HG02981 (cell line): ENCODE results near the gene SPTLC1.
A peak's percentile ranks its signal among the peaks of the same experiment; 100 is the strongest.
"Not testable (repeated sequence)": the region's sequence is repeated elsewhere in the genome, so short reads cannot be mapped to it uniquely, and the experiment has no call there.

ENCODE experiments used
- ATAC-seq: cut with Tn5 transposase; IDR thresholded peaks from one replicate; pipeline ENCODE4 v1.9.1; 2021; ENCODE audit warnings: mild to moderate bottlenecking, moderate library complexity; ENCODE audit not compliant: unreplicated experiment

Gene SPTLC1

DNA sequence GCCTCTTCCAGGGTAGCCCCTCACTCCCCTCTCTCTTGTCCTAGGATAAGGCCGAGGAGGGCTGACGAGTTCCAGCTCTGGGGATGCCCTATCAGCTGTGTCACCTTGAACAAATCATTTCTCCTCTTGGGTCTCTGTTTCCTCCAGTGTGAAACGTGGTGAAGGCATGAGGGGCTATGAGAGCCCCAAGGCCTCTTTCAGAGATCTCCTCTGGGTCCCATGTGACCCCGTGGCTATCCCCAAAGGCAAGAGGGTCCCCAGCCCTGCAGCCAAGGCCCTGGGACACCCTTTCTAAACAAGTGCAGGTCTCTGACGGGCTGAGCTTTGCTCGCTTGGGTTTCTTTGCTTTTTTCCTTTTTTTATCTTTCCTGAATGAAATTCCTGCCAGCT is 25.5 kb upstream of the SPTLC1 start:
- ATAC-seq = no peak

DNA sequence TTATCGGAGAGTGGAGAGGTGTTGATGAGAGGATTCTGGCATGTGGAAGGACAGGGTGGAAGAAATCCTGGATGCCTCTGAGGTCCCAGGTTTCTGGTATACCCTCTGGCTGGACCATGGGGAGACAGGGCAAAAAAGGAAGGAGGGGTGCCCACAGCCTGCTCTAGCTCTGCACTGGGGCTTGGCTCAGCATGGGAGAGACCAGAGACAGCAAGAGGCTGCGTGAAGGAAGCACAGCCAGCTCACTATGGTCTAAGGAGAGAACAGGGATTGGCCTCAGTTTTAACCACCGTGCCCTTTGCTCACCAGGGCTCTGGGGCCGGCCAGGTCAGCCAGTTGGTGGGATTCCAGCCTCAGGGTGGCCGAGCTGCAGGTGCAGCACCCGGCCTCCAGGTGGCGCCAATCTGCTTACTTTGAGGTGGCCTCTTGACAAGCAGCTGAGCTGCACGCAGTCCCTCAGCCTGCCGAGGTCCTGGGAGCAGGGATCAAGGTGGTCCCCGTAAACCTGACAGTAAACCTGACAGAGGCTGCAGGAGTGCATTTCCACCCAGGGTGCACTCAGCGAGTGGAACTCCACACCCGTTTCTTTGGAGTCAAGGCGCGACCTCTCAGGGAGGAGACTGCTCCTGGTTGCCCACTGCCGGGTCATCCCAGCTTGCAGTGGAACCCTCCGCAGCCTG is 25.0 kb upstream of the SPTLC1 start:
- ATAC-seq = no peak

DNA sequence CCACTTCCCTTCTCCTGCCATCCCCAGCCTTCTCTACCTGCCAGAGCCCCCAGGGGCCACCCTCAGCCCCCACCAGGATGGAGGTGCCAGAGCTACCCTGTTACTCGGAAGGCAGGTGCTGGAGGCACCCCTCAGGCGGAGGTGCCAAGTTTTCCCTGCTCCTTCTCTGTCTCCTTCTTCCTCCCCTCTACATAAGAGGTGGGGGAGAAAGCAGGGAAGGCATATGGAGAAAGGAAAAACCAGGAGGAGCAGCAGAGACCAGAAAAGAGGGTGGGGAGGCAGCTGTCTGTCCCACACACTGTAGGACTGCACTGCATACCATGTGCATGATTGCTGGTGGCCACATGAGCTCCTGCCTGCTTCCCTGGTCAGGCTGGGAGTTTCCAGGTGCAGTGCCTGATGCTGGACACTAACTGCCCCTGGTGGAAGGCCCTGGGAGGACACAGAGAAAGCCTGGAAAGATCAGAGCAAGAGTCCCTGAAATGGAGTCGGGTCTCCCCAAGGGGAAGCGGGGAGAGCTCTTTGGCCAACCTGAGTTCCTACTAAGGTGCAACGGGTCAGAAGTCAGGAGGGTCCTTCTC is 23.8 kb upstream of the SPTLC1 start:
- not testable (repeated sequence) for ATAC-seq

DNA sequence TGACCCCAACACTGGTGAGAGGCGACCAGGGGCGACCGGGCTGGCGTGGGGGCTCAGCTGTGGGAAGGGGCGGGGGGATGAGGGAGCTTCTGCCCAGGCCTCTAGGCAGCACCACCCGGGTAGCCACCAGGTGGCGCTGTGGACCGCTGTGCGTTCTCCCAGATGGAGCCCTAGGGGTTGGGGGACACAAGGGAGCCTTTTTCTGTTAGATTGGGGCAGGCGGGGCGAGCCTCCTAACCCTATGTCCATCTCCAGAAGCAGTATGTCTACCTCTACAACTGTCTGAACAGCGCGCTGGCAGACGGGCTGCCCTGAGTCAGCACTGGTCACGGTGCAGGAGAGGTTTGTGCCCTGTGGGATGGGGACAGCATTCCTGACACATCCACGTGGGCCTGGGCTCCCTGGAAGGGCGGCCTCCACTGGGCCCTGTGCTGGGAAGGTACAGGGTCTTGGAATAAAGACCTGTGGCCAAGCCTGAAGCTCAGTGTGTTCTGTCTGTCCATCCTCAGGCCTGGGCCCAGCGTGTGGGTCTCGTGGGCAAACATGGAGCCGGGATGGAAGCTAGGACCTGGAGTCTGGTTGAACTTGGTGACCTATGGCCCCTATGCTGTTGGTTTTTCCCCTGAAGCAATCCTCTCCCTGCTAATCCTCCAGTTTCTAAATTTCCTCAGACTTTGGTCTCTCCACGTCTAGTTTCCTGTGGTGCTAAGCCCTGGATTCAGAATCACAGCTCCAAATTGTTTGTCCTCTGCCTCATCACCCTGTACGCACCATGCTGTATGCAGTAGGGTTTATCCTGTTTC is 23.1 kb upstream of the SPTLC1 start:
- no peak for ATAC-seq

- no peak for ATAC-seq
Measured at GRCh38 chr9:92136184-92136858, 21.1 kb upstream of the SPTLC1 start.

- no peak for ATAC-seq
Measured at GRCh38 chr9:92135576-92135975, 20.4 kb upstream of the SPTLC1 start.

GRCh38 chr9:92133949-92134604 is 18.9 kb upstream of the SPTLC1 start:
- ATAC-seq = peak; percentile 63

- not testable (repeated sequence) for ATAC-seq
Measured at GRCh38 chr9:92132913-92133312, 17.7 kb upstream of the SPTLC1 start.

GRCh38 chr9:92132501-92132900 is 17.3 kb upstream of the SPTLC1 start:
- ATAC-seq = no peak

- no peak for ATAC-seq
Measured at GRCh38 chr9:92122800-92123199, 7.6 kb upstream of the SPTLC1 start.

DNA sequence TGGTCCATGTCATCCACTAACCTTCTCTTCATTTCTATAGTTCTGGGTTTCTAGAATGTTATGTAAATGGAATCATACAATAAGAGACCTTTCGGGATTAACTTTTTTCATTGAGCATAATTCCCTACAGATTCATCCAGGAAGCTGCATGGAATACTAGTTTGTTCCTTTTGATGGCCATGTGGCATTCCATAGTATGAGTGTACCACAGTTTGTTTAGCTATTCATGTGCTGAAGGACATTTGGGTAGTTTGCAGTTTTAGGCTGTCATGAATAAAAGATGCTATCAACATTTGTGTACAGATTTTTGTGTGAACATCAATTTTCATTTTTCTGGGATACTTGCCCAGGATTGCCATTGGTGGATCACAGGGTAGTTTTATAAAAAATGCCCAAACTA is 6.8 kb upstream of the SPTLC1 start:
- ATAC-seq = no peak

DNA sequence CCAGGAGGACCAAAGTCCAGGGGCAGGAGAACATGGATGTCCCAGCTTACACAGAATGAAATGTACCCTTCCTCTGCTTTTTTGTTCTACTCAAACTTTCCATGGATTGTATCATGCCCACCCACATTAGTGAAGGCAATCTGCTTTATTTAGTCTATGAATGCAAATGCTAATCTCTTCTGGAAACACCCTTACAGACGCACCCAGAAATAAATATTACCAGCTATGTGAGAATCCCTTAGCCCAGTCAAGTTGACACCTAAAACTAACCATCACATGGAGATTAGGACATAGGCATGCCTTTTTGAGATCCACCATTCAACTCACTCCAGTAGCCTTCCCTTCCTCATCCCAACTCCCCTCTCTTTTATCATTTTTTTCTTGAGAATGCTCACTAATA is 6.1 kb upstream of the SPTLC1 start:
- ATAC-seq = no peak

DNA sequence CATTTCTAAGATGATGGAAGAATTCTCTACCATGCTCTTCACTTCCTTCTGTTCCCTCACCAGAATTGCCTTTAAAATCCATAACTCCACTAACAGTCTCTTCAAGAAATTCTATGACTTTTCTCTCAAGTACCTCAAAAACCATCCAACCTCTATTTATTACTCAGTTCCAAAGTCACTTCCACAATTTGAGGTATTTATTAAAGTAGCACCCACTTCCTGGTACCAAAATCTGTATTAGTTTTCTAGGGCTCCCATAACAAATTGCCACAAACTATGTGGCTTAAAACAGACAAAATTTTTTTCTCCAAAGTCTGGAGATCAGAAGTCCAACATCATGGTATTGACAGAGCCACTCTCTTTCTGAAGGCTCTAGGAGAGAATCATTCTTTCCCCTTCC is 4.9 kb upstream of the SPTLC1 start:
- no peak for ATAC-seq

- no peak for ATAC-seq
Measured at GRCh38 chr9:92119586-92119985, 4.4 kb upstream of the SPTLC1 start.

DNA sequence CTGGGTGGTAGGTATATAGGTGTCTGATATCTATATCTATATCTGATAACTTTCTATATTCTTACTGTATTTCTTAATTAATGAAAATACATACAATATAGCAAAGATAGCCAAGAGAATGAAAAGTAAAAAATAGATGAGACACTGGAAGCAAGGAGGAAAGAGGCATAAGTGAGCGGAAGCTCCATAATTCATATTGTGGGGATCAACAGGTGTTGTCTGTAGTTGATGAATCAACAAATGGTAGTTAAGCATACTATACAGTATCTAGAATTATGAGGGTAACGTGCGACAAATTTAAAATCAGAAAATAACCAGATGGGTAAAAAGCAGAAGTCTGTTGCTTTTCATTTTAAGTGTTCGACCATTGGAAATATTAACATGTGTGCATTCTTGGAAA is 7.1 kb downstream of the SPTLC1 start:
- ATAC-seq = no peak

DNA sequence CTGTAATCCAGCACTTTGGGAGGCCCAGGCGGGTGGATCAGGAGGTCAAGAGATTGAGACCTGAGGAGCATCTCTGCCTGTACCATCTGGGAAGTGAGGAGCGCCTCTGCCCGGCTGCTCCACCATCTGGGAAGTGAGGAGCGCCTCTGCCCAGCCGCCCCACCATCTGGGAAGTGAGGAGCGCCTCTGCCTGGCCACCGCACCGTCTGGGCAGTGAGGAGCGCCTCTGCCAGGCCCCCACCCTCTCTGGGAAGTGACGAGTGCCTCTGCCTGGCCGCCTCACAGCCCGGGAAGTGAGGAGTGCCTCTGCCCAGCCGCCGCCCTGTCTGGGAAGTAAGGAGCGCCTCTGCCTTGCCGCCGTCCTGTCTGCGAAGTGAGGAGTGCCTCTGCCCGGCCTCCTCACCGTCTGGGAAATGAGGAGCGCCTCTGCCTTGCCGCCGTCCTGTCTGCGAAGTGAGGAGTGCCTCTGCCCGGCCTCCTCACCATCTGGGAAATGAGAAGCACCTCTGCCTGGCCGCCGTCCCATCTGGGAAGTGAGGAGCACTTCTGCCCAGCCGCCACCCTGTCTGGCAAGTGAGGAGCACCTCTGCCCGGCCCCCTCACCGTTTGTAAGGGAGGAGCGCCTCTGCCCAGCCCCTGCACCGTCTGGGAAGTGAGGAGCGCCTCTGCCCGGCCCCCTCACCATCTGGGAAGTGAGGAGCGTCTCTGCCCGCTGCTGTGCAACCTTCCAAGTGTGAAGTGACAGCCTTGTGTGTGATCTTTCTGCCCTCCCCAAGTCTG is 9.6 kb downstream of the SPTLC1 start:
- not testable (repeated sequence) for ATAC-seq

- not testable (repeated sequence) for ATAC-seq
Measured at GRCh38 chr9:92103601-92104000, 11.6 kb downstream of the SPTLC1 start.

DNA sequence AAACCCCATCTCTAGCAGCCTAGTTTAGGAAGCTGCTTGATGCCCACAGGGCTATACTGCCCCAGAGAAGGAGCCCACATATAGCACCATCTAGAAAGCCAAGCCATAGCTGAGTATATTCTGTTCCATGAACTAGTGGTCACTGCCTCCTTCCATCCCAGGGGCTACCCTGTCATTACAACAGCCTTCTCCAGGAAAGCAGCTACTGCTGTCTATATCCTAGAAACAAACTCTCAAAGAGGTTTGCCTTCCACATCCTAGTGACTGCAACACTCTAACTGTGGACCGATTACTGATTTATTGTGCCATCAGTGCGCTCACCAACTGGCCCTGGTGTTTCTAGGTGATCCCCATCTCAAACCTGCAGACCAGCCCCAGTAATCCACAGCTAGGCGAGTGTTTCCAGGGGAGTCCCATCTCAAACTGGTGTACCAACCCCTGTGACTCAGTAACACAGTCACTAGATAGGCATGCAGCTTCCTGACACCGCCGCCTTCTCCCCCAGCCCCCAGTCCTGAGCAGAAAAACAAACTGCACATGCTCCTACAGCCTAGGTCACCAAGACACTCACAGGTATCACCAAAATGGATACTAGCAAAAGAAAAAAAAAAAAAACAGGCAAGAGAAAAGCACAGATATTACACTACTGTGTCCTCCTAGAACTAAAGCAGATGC is 14.8 kb downstream of the SPTLC1 start:
- ATAC-seq = no peak

GRCh38 chr9:92098638-92099037 is 16.6 kb downstream of the SPTLC1 start:
- peak; percentile 88 for ATAC-seq

DNA sequence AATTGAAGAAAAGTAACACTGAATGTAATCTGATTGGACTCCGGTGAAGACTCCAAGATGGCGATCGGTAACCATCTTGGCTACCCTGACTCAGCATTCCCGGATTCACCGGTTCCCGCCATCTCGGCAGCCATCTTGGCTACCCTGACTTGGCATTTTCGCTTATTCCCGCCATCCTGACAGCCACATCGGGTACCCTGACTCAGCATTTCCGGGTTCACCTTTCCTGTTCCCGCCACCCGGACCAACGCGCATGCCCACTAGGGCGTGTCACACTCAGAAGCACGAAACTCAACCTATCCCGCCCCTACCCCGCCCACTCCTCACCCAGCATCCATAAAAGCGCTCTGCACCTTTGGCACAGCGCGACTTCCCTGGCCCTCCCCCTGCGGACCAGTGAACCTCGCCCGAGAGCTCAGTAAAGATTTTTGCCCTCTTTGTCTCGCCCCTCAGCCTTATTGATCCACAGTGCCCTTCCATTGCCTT is 17.2 kb downstream of the SPTLC1 start:
- ATAC-seq = no peak
